Activated B cell treated with CpG ODN at 0.5 μM for 24 hours (primary cell): ENCODE data around the gene NFS1. TPM values are rescaled to one million over a fixed set of nuclear protein-coding genes. Genes with fewer than 3 reads are reported as not detected.
"Not testable (repeated sequence)": the region's sequence is repeated elsewhere in the genome, so short reads cannot be mapped to it uniquely, and the experiment has no call there.

ENCODE experiments used
- ATAC-seq: fragments of 200-7000 bp; cut with Tn5 transposase; one replicate; pipeline ENCODE4 v1.10.0; 2021; ENCODE audit warnings: low read depth, mild to moderate bottlenecking, moderate library complexity
- CTCF ChIA-PET: fragments of 350-600 bp; sonication (Branson Sonifier 250); formaldehyde crosslinking; loops from one replicate; lab custom pipeline; 2021; ENCODE audit warnings: antibody characterized with exemption; lab: Charles Lee
- POLR2A ChIA-PET: fragments of 350-600 bp; sonication (Branson Sonifier 250); formaldehyde crosslinking; loops from one replicate; lab custom pipeline; 2021; ENCODE audit warnings: antibody characterized with exemption; lab: Charles Lee
- DNase-seq: peaks from one replicate; pipeline ENCODE4 v3.0.0; 2022
- H3K27ac Mint-ChIP-seq: one replicate; pipeline ENCODE4 v1.8.0; 2020; ENCODE audit warnings: mixed read lengths
- H3K27me3 Mint-ChIP-seq: one replicate; pipeline ENCODE4 v1.8.0; 2021; ENCODE audit warnings: mixed read lengths
- H3K36me3 Mint-ChIP-seq: one replicate; pipeline ENCODE4 v1.8.0; 2021; ENCODE audit warnings: low read depth, mixed read lengths
- H3K4me1 Mint-ChIP-seq: one replicate; pipeline ENCODE4 v1.8.0; 2021; ENCODE audit warnings: mixed read lengths
- H3K4me3 Mint-ChIP-seq: one replicate; pipeline ENCODE4 v1.8.0; 2020; ENCODE audit warnings: mild to moderate bottlenecking, mixed read lengths
- H3K9me3 Mint-ChIP-seq: one replicate; pipeline ENCODE4 v1.8.0; 2020; ENCODE audit warnings: mixed read lengths
- CTCF ChIP-seq: fragments of 200-600 bp; IDR thresholded peaks from one replicate; pipeline ENCODE4 v1.8.0; 2022; ENCODE audit warnings: antibody characterized with exemption, mild to moderate bottlenecking
- intact Hi-C: fragments of 100-400 bp; cut with micrococcal nuclease; formaldehyde crosslinking; loops from one replicate; pipeline ENCODE4 v1.15.1; 2024
- total RNA-seq: library from RNA; stranded (reverse); gene quantifications from 2 replicates; pipeline ENCODE4 v1.2.3, GENCODE V29; 2022

Gene NFS1
- total RNA-seq, 1 donor from 2014 or later: 30.6 TPM

GRCh38 chr20:35718972-35719635 is 20.0 kb upstream of the NFS1 start:
- peaks cover 9% of the 10 kb centered on the region for H3K4me1 Mint-ChIP-seq
- peaks cover 86% of the 10 kb centered on the region for H3K36me3 Mint-ChIP-seq
- ATAC-seq (no peak), DNase-seq (no peak)
- H3K27me3 Mint-ChIP-seq: no peaks in the 10 kb centered on the region
- CTCF ChIA-PET: no interaction called here
- POLR2A ChIA-PET: interaction anchor here (0.5 to 2.2 kb wide), 6 partner anchors 14 to 56 kb away, joined by 3 to 11 read pairs (median 3); partner anchors contain the start of gene RBM39
- intact Hi-C loops: no loop called here
- no peak overlapping the region for H3K27ac Mint-ChIP-seq
- no peak overlapping the region for H3K4me3 Mint-ChIP-seq
- TF ChIP-seq CTCF: no peak
- H3K9me3 Mint-ChIP-seq: no peaks in the 10 kb centered on the region

- POLR2A ChIA-PET: interaction anchor here (0.6 to 2.2 kb wide), 3 partner anchors 24 to 1315 kb away, joined by 3 to 11 read pairs (median 4); partner anchors contain the start of gene RBM39
- peaks cover 12% of the 10 kb centered on the region for H3K4me1 Mint-ChIP-seq
- intact Hi-C loops, H3K9me3 Mint-ChIP-seq, DNase-seq, H3K27me3 Mint-ChIP-seq, CTCF ChIA-PET, H3K27ac Mint-ChIP-seq, H3K4me3 Mint-ChIP-seq, ATAC-seq: not testable (repeated sequence)
- H3K36me3 Mint-ChIP-seq: peaks cover 84% of the 10 kb centered on the region
These were observed 19.2 kb upstream of the NFS1 start for GRCh38 chr20:35718321-35718720.

GRCh38 chr20:35716330-35716729 is 17.2 kb upstream of the NFS1 start:
- H3K27me3 Mint-ChIP-seq: no peaks in the 10 kb centered on the region
- H3K27ac Mint-ChIP-seq: no peak overlapping the region
- CTCF ChIA-PET: interaction anchor here (1.3 kb wide), 1 partner anchor 253 kb away, joined by 3 read pairs; no protein-coding TSS in a partner anchor
- intact Hi-C loops: no loop called here
- H3K4me3 Mint-ChIP-seq: no peak overlapping the region
- H3K4me1 Mint-ChIP-seq: peaks cover 20% of the 10 kb centered on the region
- DNase-seq (no peak), ATAC-seq (no peak)
- no peak for TF ChIP-seq CTCF
- H3K36me3 Mint-ChIP-seq: peaks cover 82% of the 10 kb centered on the region
- no peaks in the 10 kb centered on the region for H3K9me3 Mint-ChIP-seq
- POLR2A ChIA-PET: interaction anchor here (0.8 kb wide), 1 partner anchor 13 kb away, joined by 3 read pairs; no protein-coding TSS in a partner anchor

- intact Hi-C loops: loop anchor here (2.0 kb wide), 2 partner anchors 13 to 17 kb away; partner anchors contain the start of genes NFS1 and ROMO1
- ChIA-PET POLR2A (interaction anchor here (2.5 kb wide), 1 partner anchor 27 kb away, joined by 22 read pairs; the partner anchor contains the start of gene RBM39), CTCF (interaction anchor here (1.3 kb wide), 1 partner anchor 252 kb away, joined by 3 read pairs; no protein-coding TSS in a partner anchor)
- ATAC-seq (no peak), DNase-seq (no peak)
- Mint-ChIP-seq H3K4me3 (no peak overlapping the region), H3K4me1 (peaks cover 25% of the 10 kb centered on the region), H3K27me3 (no peaks in the 10 kb centered on the region), H3K9me3 (no peaks in the 10 kb centered on the region), H3K36me3 (peaks cover 83% of the 10 kb centered on the region), H3K27ac (no peak overlapping the region)
- no peak for TF ChIP-seq CTCF
These were observed 16.5 kb upstream of the NFS1 start for GRCh38 chr20:35715652-35716051.

GRCh38 chr20:35714127-35714526 is 15.0 kb upstream of the NFS1 start:
- ChIA-PET CTCF (no interaction called here), POLR2A (interaction anchor here (0.6 to 2.5 kb wide), 4 partner anchors 14 to 225 kb away, joined by 3 to 22 read pairs (median 4); partner anchors contain the start of gene RBM39)
- intact Hi-C loops: loop anchor here (2.0 kb wide), 2 partner anchors 15 kb away; partner anchors contain the start of genes NFS1 and ROMO1
- TF ChIP-seq CTCF: no peak
- Mint-ChIP-seq H3K4me1 (peaks cover 32% of the 10 kb centered on the region), H3K27ac (no peak overlapping the region), H3K9me3 (no peaks in the 10 kb centered on the region), H3K27me3 (no peaks in the 10 kb centered on the region), H3K4me3 (no peak overlapping the region), H3K36me3 (peaks cover 85% of the 10 kb centered on the region)
- ATAC-seq (no peak), DNase-seq (no peak)

- DNase-seq, H3K4me3 Mint-ChIP-seq, ATAC-seq, H3K27ac Mint-ChIP-seq, H3K9me3 Mint-ChIP-seq, intact Hi-C loops, H3K27me3 Mint-ChIP-seq: not testable (repeated sequence)
- Mint-ChIP-seq H3K36me3 (peaks cover 87% of the 10 kb centered on the region), H3K4me1 (peaks cover 33% of the 10 kb centered on the region)
- CTCF ChIA-PET: interaction anchor here (1.0 kb wide), 1 partner anchor 112 kb away, joined by 3 read pairs; no protein-coding TSS in a partner anchor
- POLR2A ChIA-PET: interaction anchor here (2.5 kb wide), 1 partner anchor 29 kb away, joined by 22 read pairs; the partner anchor contains the start of gene RBM39
These were observed 14.0 kb upstream of the NFS1 start for GRCh38 chr20:35713120-35713519.
